GM19240 (cell line): ENCODE results near the gene RBM8A.
A peak's percentile ranks its signal among the peaks of the same experiment; 100 is the strongest.

Source experiments
- DNase-seq: peaks from one replicate; pipeline ENCODE4 v3.0.0; 2011; ENCODE audit warnings: low spot score; ENCODE audit not compliant: insufficient read length

Gene RBM8A

DNA sequence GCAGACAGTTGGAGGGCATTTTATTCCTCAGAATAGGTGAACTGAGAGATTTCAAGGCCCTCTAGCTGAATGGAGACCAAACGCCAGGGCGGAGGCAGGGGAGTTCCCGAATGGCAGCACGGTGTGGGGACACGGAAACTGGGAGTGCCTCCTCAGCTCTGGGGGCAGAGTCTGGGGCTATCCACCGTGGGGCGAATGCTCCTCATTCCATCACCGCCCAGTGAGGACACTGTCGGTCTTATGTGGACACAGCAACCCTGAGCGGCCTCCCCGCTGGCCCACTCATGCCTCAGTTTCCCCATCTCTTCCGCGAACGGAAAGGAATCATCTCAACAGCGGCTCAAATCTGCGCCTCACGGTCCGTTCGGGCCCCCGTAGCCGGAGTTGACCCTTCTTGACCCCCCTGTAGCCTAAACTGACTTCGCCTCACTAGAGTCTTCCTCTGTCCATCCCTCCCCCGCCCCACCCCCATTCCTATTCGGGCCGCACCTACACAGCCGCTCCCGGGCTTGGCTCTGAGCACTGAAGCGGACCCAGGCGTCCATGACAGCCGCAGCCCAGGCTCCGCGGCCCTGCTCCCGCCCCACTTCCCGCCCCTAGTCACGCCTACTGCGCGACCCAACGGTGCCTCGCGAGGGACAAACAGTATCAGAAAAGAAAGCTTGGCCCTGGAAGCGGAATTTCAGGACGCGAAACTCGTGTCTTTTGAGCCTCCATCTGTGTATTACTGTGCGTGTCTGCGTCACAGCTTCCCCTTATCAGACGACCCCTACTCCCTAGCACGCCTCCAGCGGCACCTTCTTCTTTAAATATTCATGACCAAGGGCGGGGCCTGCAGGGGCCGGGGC lies 8.9 kb downstream of the RBM8A start, which contains the start of gene PEX11B:
Gene PEX11B (minus strand): TSS at position 574 of the 848 bp plus-strand sequence. CDS start 29 bp downstream, at position 545.
- DNase-seq, result peak; percentile 68

DNA sequence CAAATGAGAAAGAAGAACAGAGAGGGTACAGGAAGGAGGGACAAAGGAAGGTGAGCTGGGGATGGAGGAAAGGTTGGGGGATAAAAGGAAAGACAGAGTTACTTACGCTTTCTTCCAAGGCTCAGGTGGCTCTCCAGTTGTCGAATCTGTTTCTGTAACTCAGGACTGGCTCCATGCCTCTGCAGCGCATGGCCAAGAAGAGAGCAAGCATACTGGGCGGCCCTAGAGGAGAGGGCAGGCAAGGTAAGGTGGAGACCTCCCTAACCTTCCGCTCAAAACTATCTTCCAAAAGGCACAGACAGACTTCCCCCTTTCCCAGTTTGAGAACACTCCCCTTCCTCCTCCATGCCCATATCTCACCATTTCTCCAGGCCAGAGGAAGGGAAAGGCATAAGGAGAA lies 9.7 kb downstream of the RBM8A start:
- no peak for DNase-seq

DNA sequence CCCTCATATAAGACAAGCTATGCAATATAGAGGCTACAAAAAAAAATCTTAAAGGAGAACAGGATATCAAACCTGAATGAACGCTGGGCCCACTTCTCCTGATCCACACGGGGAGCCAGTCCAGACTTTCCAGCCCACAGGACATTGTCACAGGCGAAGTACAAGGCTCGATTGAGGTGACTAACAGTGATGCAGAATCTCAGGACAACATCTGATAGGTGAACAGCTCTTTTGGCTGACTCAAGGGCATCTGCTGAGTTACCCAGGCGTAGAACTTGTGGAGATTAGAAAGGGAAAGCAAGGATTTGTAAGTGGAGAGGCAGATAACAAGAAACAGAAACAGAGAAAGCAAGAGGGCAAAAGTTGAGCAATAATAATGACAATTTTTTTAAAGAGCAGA lies 10.5 kb downstream of the RBM8A start:
- no peak for DNase-seq

DNA sequence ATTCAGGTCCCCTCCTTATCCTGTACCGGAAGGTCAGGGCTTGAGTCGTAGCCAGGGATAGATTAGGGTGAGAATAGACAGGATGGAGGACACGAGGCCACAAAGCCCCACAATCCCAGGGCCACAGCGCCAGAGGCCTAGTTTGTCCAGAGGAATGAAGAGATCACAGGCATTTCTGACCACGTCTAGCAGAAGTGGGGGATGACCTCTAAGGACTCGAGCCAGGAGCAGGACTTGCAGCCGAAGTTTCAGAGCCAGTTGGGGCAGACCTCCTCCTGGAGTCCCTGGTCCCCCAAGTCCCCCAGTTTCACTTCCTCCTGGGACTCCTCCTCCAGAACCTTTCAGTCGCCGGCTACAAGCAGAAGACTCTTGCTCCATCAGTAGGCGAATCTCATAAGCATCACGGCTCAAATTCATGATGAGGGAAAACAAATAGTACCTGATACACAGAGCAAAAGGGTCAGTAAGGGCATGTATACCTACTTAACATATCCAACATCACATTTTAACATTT lies 15.1 kb downstream of the RBM8A start:
- DNase-seq, result no peak

DNA sequence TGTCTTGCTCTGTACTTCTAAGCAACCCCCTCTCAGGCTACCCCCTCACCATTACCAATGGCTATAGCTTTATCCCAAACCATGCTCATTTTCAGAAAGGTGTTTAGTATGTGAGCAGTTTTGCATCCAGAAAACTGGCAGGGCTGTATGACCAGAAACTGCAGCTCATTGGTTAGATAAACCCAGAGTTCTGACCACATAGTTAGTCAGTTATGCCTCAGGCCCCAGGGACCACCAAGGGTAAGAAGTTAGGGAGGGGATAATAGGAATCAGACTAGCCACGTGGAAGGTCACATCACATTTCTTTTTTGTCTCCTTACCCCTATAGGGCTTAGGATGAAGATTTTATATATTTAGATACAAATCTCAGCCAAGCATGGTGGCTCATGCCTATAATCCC lies 18.6 kb downstream of the RBM8A start:
- DNase-seq, result no peak

DNA sequence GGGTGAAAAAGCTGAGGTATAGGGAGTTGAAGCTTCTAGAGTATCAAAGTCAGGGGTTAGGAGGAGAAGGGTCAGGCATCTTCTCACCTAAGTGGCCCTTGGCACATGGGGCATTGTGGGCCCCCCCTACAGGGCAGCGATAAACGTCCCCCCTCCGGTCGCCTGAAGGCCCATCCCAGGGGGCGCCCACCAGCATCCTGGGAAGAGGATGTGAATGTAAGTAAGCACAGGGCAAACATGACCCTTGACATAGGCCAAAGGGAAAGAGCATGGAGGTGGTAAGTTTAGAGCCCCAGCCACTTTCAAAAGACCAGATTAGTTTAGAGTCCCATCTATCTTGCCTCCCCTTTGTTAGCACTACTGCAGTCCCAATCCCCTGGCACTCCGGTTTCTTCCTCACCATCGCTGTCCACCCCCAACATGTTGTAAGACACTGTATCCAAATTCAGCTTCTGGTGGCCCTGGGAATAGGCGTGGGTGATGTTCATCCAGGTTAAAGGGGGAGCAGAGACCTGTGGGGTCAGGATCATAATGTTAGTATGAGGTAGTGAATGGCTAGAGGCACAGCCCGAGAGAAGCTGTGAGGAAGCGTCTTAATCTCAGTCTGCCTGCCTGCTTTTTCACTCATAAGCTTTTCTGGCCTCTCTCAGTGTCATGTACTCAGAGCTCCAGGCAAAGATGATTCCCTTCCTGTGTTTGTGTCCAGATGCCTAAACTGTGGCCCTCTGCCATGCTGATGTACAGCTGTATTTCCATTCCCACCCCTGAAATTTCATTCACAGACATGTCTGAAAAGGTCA lies 20.1 kb downstream of the RBM8A start:
- DNase-seq, result no peak

DNA sequence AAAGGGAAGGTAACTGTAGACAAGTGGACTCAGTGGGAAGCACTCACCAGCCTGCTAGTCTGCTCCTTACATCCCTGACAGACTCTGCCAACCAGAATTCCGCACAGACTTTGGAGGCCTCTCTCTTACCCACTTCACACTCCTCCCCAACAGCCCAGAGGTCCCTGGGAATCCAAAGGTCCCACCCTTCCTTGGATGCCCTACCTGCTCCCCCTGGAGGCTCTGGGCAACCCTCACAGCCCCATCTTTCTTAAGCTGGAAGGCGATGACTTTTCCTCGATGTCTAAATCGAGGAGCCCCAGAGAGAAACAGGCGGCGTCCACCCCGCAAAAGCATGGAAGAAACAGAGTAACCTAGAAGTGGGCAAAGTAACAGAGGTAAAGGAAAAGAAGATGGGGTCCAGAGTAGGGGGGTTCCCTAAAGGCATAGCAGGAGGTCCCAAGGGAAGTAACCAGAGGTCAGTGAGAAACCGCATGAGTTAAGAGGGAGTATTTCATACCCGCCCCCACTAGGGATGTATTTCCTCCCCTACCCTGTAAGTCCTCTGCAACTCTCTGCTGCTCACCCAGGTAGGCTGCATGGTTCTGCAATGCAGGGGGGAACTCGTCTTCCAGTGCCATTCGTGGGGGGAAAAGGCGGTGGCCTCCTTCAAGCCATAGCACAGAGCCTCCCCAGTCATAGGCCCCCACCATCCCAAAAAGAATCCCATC lies 25.8 kb downstream of the RBM8A start:
- DNase-seq, result no peak

DNA sequence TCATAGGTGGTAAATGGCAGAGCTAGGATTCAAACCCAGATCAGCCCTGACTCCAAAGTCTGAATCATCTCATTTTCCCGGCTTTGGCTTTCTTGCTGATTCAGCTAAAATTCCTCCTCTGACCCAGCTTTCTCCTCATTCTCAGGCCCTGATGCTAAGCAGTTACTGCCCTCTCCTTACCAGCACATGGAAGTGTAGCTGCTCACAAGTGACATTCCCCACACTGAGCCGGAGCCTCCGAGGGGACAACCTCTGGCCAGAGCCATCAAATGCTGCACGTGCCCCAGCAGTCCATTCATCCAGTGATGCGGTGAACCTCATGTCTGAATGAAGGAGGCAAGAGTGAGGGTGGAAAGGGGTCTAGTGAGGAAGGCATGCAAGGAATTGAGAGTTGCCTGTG lies 28.5 kb downstream of the RBM8A start:
- DNase-seq, result no peak

DNA sequence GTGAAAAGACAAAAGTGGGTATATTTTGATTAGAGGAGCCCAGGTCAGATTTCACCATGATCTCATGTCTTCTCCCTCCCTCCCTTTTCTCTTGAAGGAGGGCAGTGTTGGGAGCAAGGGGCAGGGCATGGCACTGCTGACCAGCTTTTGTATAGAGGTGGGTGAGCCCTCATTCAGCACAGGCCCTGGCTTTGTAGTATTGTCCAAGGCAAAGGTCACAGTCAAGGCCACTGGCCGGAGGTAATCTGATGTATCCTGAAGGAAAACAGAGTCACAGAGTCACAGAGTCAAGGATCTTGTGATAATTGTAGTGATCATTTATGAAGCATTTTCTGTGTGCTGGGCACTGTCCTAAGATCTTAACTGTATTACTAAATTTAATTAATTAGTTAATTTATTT lies 29.3 kb downstream of the RBM8A start:
- DNase-seq, result no peak

DNA sequence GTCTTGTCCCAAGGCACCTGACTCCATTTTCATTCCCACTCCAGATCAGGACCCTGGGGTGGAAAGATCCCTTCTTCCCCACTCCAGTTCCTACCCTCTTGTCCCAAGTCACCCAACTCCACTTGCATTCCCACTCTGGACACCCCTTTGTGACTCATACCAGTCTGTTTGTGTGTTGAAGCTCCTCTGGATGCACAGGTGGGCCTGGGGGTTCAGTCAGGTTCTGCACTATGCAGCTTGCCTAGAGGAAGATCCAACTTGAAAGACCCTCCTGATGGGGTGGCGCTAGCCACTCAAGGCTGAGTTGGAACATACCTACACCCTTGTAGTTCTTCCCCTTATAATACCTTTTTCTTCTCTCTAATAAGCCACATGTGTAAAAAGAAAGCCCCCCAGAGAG lies 31.8 kb downstream of the RBM8A start:
- DNase-seq, result no peak

DNA sequence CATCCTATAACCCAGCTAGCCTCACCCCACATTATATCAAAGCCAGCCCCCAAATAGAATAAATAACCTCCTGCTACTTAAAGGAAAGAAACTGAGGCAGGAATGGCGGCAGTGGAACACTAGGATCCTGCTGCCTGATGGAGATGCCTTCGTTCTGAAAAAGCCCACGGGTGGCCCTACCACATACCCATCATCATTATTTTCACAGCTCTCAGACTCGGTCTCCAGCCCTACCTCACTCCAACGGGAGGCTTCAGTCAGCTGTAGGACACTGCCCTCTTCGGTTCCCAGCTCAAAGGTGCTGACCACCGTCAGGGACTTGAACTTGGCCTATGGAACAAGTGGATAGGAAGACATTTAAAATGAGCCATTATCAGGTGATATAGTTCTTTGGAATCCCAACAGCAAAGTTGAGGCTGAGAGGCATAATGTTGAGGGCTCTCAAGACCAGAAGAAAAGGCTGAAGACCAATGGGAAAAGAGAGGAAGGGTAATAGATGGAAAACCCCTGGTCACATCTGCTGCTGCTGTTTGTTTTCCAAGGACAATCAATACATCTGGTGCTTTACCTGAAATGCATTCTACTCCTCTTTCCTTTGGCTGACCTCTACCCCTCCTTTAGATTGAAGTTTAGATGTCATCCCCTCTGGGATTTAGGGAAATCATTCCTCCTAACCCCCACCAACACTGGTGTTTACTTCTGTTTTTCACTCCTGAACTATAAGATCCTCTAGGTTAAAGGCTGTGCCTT lies 33.8 kb downstream of the RBM8A start:
- no peak for DNase-seq

DNA sequence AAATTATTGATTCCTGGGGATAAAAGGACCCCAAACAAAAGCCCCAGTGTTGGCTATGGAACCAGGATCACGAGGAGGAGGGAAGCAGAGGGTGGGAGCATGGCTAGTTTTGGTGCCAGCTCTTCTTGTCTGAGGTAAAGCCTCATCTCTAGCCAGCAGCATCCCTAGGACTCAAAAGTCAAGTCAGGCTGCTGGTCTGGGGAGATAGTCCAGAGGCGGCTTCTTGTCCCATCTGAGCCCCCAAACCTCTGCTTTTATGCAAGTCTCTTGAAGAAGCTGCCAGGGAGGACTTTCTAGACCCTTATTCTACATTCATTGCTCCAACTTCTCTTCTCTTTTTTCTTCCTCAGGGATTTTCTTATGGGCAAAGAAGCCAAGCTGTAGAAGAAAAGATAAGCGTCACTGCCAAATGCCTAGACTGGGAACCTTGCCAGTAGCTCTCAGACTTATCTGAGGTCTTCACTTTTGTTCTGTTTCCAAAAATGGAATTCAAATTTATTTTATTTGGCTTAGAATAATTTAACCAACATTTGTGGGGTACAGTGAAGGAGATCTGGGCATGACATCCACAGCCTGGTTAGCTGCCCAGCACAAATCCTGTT lies 34.7 kb downstream of the RBM8A start:
- no peak for DNase-seq

DNA sequence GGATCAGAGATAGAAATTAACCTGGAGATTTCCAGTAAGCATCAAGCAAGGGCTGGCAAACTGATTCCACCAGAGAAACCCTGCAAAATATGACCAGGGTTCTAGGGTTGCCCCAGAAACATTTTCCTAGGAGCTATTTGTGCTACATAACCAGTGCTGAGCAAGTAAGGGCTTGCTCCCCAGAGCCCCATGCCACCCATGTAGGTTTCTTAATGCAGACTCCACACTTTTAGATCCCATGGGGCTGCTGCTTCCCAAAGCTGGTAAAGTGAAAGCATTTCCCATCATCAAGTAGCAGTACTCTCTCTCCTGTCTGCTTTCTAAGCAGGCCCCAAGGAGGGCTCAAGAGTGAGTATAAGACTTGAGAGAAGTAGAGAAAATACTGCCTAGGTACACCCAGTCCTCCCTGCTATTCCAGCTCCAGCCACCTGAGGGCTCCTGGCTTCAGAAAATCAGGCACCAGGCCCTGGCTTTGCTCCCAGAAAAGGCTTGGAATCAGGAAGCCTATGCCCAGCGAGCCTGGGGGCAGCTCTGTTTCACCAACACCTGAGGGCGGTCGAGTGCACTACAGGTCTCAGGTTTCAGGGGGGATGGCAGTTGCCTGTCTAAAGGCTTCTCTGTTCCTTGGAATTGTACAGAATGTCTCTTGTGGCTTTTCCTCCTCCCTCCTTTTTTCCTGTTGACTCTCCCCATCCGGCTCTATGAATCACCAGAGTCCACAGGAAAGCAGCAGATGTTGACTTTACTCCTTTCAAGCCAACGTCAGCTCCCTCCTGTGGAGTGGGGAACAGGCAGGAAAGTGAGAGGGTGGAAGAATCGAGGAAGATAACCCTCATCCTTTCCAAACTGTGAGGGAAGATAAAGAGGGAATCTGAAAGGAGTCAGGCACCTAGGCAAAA lies 35.4 kb downstream of the RBM8A start:
- peak; percentile 74 for DNase-seq

DNA sequence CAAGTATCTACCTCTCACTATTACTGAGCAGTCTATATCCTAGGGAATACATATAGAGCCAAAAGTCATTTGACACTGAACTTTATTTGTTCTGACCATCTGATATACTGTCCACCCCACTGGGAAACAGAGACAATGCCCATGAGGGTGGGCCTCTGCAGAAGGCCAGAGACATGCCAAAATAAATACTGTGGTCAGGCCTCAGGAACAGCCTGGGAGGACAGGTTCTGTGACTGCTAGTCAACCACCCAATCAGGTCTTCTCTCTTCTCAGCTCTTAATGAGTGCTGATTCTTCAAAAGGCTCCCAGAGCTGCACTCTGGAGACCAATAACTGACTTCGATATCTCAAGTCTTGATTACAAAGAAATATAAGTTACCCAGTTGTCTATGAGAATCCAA lies 36.1 kb downstream of the RBM8A start:
- DNase-seq, result no peak

DNA sequence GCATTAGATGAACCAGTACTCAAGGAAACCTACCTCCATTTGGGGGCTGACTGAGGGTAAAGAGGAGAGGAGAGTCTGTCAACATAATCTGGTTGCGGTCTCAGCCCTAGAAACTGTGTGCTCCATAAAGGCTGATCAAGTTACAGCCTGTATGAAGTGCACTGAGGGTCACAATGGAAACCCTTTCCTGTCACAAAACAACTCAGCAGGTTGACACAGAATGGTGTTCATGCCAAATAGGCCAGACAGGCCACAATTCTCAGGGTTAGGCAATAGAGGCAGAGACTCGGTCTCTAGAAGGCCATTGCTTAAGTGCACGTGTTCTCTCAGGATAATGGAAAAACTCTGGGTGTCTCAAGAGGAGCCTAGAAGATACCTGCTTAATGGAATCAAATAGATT lies 37.6 kb downstream of the RBM8A start:
- no peak for DNase-seq

DNA sequence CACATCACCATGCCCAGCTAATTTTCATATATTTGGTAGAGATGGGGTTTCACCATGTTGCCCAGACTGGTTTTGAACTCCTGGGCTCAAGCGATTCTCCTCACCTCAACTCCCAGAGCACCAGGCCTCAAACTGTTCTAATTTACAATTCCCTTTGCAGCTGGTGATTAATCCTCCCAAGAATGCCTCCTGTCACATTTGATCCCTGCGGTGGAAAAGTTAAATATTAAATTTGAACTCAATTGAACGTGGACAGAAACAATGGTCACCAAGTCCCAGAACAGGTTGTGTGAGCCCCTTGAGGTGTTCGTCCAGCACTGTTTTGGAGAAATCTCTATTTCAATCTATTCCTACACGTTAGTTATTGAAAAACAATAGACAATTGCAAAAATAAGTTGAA lies 39.7 kb downstream of the RBM8A start:
- DNase-seq, result no peak

DNA sequence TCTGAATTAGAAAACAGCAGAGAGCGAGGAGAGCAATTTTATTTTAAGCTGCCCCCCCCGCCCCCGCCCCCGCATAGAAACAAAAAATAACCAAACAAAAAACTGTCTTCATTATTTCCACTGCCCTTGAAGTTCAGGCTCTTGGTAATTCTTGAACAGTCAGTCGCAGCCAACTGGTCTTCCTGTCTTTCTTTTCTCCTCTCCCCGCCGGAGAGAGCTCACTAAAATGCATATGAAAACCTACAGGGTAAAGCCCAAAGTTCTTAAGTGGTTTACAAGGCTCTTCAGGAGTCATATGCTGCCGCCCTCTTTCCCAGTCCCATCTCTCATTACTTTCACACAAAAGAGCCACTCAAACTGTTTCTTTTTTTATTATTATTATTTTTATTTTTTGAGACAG lies 40.5 kb downstream of the RBM8A start:
- no peak for DNase-seq

DNA sequence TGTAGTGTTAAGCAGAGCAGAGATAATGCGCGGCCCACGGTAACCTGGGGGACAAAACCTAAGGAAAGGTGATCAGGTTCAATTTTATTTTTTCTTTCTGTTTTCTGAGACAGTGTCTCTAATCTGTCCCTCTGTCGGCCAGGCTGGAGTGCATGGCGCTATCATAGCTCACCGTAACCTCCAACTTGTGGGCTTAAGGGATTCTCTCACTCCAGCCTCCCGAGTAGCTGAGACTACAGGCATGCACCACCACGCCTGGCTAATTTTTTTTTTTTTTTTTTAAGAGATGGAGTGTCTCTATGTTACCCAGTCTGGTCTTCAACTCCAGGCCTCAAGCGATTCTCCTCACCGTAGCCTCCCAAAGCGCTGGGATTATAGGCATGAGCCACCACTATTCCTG lies 40.9 kb downstream of the RBM8A start:
- no peak for DNase-seq

DNA sequence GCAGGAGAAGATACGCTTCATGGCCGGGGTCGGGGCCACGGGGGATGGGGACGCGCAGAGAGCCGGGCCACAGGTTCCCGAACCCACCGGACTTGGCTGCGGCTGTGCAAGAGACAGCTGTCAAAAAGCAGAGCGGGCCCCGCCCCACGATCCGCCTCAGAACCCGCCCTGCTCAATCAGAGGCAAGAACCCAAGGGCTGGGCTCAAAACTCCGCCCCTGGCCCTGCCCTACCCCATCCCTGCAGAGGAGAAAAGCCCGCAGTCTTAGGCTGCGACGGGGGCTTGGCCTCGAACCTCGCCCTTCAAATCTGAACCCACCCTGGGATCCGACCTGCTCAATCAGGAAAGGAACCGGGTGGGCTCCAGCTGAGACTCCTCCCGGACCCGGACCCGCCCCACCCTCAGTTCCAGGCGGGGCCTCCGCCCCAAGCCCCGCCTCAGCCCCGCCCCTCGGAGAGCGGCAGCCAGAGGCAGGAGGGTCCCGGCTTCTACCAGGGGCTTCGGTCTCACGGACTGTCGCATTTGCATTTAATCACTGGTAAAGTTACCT lies 41.5 kb downstream of the RBM8A start, which contains the start of gene ANKRD35:
Gene ANKRD35 (minus strand): TSS at position 129 of the 550 bp plus-strand sequence. CDS start 108 bp downstream, at position 21.
- peak; percentile 98 for DNase-seq
